ENCODE measurements around the gene TUBGCP3. TPM values are rescaled to one million over a fixed set of nuclear protein-coding genes. Genes with fewer than 3 reads are reported as not detected.

The TUBGCP3 gene
- polyA plus RNA-seq, 6 donors from 2014 or later, result 13.3 to 24.4 (median 16.5) TPM

DNA sequence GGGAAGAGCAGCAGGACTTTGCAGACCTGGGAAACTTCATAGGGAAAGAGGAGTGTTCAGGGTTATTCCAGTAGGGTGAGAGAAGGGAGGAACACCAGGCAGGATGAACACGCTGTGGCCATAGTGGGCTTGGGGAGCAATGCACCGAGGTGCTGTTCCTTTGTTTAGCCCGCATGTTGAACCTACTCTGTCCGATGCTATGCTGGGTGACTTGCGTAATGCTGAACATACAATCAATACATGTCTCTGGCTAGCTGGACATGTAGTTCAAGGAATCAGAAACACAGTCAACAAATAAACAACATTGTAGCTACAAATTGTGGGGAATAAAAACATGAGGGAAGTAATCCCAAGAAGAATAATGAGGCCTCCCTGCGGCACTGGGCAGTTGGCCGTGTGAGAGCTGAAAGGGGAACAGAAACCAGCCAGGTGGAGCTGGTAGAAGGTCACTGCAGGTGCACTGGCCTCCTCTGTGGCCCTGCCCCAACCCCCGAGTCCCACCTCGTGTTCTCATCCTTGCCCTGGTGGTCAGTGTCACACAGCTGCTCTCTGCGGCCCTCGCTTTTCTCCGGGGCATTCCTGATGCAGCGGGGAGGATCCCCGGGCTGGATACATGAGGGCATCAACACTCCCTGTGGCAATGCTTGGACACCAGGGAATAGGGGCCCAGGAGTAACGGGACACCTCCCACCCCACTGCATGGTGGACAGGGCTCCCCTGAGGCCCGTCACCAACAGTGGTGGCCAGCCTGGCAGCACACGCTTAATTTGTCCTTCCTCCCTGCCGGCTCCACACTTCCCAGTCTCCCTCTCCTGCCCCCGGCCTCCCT lies 36.9 kb upstream of the TUBGCP3 start:
- Mint-ChIP-seq H3K4me3 (no peak overlapping the region), H3K9me3 (no peaks in the 10 kb centered on the region), H3K4me1 (peaks cover 12 to 23% (median 17%) of the 10 kb centered on the region in 3 donors), H3K36me3 (no peaks in the 10 kb centered on the region), H3K27me3 (peaks cover 5 to 20% (median 19%) of the 10 kb centered on the region in 3 donors), H3K27ac (peak overlapping the region in 1 of 6 donors; percentile 37)
- ATAC-seq (ENCODE audit: low read depth in 2 of 2) (no peak), DNase-seq (no peak)

DNA sequence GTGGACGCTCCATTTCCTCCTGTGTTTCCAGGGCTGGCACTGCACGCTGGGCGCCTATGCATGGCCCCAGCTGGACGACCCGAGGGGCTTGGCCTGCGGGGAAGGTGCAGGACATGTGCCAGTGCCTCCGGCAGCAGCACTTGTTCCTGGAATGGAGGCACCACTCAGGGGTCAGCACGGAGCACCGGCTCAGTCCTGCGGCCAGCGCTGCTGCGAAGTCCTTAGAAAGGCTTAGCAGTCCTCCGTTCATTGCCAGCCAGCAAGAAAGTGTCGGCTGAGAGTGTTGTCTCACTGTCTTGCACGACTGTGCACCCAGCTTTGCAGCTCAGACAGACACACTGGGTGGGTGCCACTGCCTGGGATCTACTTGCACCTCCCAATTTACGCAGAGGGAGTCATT lies 36.1 kb upstream of the TUBGCP3 start:
- no peaks in the 10 kb centered on the region for H3K36me3 Mint-ChIP-seq
- no peak overlapping the region for H3K4me3 Mint-ChIP-seq
- H3K9me3 Mint-ChIP-seq, result no peaks in the 10 kb centered on the region
- peaks cover 12 to 23% (median 17%) of the 10 kb centered on the region in 3 donors for H3K4me1 Mint-ChIP-seq
- H3K27me3 Mint-ChIP-seq, result peaks cover under 1 to 22% (median 21%) of the 10 kb centered on the region in 3 donors
- ATAC-seq (ENCODE audit: low read depth in 2 of 2) (no peak), DNase-seq (no peak)
- H3K27ac Mint-ChIP-seq, result no peak overlapping the region

DNA sequence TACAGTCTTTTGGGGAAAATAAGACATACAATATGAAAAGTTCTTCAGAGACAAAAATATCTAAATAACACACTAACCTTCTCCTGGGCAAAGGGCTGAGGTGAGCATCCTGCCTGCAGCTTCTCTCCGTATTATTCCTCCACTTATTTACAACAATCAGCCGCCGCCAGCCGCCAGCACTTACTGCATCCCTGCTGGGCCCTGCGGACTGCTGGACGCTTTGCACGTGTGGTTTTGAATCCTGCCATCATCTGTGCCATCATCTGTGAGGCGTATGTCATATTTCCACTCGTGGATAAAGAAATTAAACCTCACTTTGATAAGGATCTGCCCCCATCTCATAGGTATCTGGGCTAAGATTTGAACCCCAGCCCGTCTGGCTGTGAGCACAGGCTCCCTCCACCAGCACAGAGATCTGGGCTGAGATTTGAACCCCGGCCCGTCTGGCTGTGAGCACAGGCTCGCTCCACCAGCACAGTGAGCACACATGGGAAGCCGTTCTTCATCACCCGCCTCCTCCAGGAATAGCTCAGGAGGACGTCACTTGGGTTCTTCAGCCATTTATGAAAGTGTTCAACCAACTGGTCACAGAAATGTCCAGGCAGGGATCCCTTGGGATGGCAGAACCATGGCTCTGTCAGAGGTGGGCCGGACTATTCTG lies 35.2 kb upstream of the TUBGCP3 start:
- ATAC-seq (ENCODE audit: low read depth in 2 of 2) (no peak), DNase-seq (no peak)
- Mint-ChIP-seq H3K27ac (peak overlapping the region in 1 of 6 donors; percentile 60), H3K36me3 (no peaks in the 10 kb centered on the region), H3K27me3 (peaks cover 0 to 26% (median 22%) of the 10 kb centered on the region in 3 donors), H3K9me3 (no peaks in the 10 kb centered on the region), H3K4me1 (peaks cover 12 to 23% (median 17%) of the 10 kb centered on the region in 3 donors), H3K4me3 (no peak overlapping the region)

DNA sequence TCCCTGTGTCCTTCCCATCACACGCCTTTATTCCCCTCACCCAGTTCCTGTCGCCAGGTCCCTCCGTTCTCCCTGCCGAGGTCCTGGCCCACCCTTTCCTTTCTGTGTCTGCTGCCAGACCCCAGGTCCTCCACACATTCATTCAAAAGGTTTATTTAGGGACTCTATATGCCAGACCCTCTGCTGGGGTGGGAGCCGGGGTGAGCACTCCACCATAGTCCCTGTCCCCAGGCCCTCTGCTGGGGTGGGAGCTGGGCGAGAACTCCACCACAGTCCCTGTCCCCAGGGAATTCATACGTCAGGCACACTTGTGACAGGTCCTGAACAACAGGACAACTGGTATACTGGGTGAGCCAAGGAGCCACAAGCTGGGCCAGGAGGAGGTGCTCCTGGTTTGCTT lies 34.4 kb upstream of the TUBGCP3 start:
- H3K4me3 Mint-ChIP-seq, result no peak overlapping the region

DNA sequence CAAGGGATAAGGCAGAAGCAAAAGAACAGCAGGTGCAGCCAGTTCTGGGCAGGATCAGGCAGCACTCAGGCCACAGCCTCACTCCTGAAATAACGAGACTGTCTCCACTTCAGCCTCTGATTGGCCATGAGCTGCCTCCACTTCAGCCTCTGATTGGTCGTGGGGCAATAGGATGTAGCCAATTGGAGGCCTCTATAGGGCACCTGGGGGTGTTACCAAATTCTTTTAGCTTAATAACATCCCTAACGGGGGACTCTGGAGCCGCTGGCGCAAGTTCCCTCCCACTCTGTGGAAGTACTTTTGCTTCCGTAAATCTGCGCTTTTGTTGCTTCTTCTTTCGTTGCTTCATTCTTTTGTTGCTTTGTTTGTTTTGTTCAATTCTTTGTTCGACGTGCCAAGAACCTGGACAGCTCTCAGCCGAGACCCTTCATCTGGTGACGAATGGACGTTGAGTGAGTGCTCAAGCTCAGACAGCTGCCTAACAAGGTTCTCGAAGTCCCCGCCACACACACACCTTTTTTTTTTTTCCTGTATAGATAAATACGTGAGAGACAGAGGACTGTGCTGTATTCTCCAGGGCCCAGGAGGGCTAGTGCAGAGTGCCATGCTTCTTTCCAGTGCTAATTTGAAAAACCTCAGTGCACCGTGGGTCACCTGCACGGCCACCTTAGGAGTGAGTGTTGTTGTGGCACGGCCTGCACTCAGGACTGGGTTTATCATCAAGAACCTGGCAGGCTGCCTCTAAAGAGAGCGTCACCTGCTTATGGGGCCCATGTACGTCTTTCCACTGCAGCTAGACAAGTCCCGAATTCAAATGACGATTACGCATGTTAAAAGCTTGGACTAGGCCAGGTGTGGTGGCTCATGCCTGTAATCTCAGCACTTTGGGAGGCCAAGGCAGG lies 32.0 kb upstream of the TUBGCP3 start:
- Mint-ChIP-seq H3K27ac (no peak overlapping the region), H3K36me3 (no peaks in the 10 kb centered on the region), H3K4me3 (peak overlapping the region in 4 of 8 donors; percentile 6 to 86 (median 64)), H3K27me3 (peaks cover 0 to 40% (median 35%) of the 10 kb centered on the region in 3 donors), H3K4me1 (peaks cover under 1 to 6% (median 4%) of the 10 kb centered on the region in 3 donors), H3K9me3 (no peaks in the 10 kb centered on the region)
- ATAC-seq (ENCODE audit: low read depth in 2 of 2) (peak in 1 of 2 donors; percentile 71), DNase-seq (peak; percentile 28)

More for the DNA sequence above, 34.4 kb upstream of the TUBGCP3 start:
- H3K27me3 Mint-ChIP-seq, result peaks cover 0 to 27% (median 22%) of the 10 kb centered on the region in 3 donors
- DNase-seq, result no peak
- peak overlapping the region in 2 of 6 donors; percentile 39 to 71 for H3K27ac Mint-ChIP-seq
- ATAC-seq (ENCODE audit: low read depth in 2 of 2), result no peak
- no peaks in the 10 kb centered on the region for H3K9me3 Mint-ChIP-seq
- H3K4me1 Mint-ChIP-seq, result peaks cover 12 to 23% (median 17%) of the 10 kb centered on the region in 3 donors
- no peaks in the 10 kb centered on the region for H3K36me3 Mint-ChIP-seq

DNA sequence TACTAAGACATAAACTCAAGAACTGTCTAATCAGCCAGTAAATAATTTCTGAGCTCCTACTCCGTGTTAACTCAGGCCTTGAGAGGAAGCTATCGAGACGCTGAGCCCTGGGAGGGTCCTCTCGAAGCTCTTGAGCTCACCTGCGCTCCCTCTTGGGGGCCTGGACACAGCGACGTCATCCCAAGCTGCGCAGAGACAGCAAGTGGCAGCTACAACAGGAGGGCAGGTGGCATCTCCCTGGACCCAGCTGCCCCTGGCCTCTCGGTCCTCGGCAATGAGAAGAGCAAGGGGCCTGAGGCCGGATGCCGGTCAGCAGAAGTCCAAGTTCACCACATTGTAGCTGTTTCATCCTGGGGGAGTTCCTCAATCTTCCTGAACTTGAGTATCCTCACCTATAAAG lies 30.5 kb upstream of the TUBGCP3 start:
- DNase-seq (no peak), ATAC-seq (ENCODE audit: low read depth in 2 of 2) (no peak)
- Mint-ChIP-seq H3K9me3 (no peaks in the 10 kb centered on the region), H3K27me3 (peaks cover 0 to 44% (median 36%) of the 10 kb centered on the region in 3 donors), H3K36me3 (no peaks in the 10 kb centered on the region), H3K4me1 (peaks cover 6 to 11% (median 11%) of the 10 kb centered on the region in 3 donors), H3K4me3 (no peak overlapping the region), H3K27ac (peak overlapping the region in 1 of 6 donors; percentile 47)

DNA sequence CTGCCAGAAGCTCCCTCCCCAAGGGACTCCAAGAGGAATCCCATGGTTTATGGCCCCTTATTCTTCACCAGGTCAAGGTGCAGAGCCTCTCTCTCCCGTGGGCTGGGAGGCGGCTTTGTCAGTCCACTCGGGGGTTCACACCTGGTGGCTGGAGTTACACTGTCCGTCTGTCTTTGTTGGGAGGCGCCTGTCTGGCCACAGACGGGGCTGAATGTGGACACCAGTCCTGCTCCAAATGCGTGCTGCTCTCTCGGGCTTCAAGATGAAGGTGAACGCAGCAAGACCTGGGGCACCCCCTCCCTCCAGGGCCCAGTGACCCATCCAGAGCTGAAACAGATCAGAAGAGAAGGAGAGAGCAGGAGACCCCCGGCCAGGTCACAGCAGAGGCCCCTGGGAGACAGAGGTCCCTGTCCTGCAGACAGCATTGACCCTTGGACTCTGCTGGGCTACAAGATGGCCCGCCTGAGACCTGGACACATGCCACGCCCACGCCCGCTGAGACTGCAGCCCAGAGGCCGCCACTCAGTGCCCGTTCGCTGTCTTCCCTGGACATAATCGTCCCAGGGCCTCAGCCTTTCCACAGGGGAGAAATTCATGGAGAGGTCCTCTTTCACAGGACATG lies 29.9 kb upstream of the TUBGCP3 start:
- H3K9me3 Mint-ChIP-seq, result no peaks in the 10 kb centered on the region
- no peak for DNase-seq
- no peak overlapping the region for H3K27ac Mint-ChIP-seq
- H3K4me1 Mint-ChIP-seq, result peaks cover 6 to 11% (median 11%) of the 10 kb centered on the region in 3 donors
- no peak overlapping the region for H3K4me3 Mint-ChIP-seq
- H3K27me3 Mint-ChIP-seq, result peaks cover 0 to 44% (median 30%) of the 10 kb centered on the region in 3 donors
- no peak for ATAC-seq (ENCODE audit: low read depth in 2 of 2)
- H3K36me3 Mint-ChIP-seq, result no peaks in the 10 kb centered on the region

DNA sequence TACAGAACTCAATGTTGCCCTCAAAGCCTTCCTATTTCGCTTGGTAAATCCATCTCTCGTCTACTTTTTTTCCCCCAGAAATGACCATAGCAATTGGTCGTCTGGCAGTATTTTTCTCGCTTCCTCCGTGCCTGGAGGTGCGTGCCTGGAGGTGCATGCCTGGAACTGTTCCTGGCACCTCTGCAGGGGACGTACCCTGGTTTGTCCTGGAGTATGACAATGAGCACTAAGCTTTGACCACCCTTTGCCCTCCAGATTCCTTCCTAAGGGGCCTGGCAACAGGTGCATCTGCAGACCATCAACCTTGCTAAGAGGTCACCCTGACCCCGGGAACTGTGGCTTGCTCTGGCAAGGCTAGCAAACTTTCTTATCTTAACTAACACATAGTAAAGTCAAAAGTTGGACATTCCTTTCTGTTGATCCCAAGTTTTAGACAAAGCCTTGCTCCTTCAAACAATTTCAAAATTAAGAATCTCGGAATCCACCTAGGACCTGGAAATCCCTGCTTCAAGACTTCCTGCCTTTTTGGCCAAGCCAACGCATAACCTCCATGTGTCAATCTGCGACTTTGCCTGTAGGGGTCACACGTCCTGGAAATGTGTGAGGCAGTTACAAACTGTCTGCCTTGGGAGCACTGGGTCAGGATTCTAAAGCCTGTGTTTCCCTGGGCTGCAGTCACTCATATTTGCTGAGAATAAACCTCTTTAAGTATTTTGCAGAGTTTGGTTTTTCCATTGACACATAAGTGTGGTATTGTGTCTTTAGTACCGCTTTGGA lies 28.8 kb upstream of the TUBGCP3 start:
- Mint-ChIP-seq H3K36me3 (no peaks in the 10 kb centered on the region), H3K27me3 (peaks cover 2 to 43% (median 22%) of the 10 kb centered on the region in 3 donors), H3K4me1 (peaks cover 6 to 11% (median 11%) of the 10 kb centered on the region in 3 donors), H3K9me3 (no peaks in the 10 kb centered on the region), H3K4me3 (no peak overlapping the region), H3K27ac (peak overlapping the region in 1 of 6 donors; percentile 53)
- no peak for ATAC-seq (ENCODE audit: low read depth in 2 of 2)
- no peak for DNase-seq

DNA sequence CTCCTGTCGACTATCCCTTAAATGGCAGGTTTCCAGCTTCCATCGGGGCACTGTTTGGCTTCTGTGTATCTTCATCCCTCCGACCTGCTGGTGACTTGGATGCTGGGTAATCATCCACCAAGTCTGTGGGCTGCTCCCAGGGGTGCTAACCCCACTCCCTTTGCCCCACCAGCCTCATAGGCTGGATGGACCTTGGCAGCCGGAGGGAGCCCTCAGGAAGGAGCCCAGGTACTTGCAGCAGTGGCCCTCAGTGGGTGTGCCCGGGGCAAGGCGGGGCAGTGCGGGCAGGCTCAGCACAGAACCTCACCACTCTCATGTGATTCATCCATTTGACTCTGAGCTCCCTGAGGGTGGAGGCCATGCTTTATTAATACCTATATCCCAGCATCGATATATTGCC lies 27.4 kb upstream of the TUBGCP3 start:
- H3K27me3 Mint-ChIP-seq, result peaks cover 5 to 45% (median 23%) of the 10 kb centered on the region in 3 donors
- peaks cover 6 to 11% (median 11%) of the 10 kb centered on the region in 3 donors for H3K4me1 Mint-ChIP-seq
- H3K4me3 Mint-ChIP-seq, result no peak overlapping the region
- no peak overlapping the region for H3K27ac Mint-ChIP-seq
- H3K36me3 Mint-ChIP-seq, result no peaks in the 10 kb centered on the region
- H3K9me3 Mint-ChIP-seq, result no peaks in the 10 kb centered on the region
- DNase-seq (no peak), ATAC-seq (ENCODE audit: low read depth in 2 of 2) (no peak)

DNA sequence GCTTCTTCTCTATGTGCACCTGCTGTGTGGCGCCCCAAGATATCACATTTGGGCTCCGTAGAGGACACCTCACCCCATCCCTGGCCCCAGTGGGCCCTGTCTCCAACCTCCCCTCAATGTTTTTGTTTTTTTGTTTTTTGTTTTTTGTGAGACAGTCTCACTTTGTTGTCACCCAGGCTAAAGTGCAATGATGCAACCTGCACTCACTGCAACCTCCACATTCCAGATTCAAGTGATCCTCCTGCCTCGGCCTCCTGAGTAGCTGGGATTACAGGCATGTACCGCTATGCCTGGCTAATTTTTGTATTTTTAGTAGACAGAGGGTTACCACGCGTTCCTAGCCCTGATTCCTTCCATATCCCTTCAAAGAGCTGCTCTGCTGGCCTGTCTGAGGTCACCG lies 26.9 kb upstream of the TUBGCP3 start:
- Mint-ChIP-seq H3K4me3 (no peak overlapping the region), H3K36me3 (no peaks in the 10 kb centered on the region), H3K4me1 (peaks cover 6 to 11% (median 11%) of the 10 kb centered on the region in 3 donors), H3K9me3 (no peaks in the 10 kb centered on the region), H3K27ac (peak overlapping the region in 1 of 6 donors; percentile 51), H3K27me3 (peaks cover 9 to 45% (median 23%) of the 10 kb centered on the region in 3 donors)
- no peak for DNase-seq
- no peak for ATAC-seq (ENCODE audit: low read depth in 2 of 2)

DNA sequence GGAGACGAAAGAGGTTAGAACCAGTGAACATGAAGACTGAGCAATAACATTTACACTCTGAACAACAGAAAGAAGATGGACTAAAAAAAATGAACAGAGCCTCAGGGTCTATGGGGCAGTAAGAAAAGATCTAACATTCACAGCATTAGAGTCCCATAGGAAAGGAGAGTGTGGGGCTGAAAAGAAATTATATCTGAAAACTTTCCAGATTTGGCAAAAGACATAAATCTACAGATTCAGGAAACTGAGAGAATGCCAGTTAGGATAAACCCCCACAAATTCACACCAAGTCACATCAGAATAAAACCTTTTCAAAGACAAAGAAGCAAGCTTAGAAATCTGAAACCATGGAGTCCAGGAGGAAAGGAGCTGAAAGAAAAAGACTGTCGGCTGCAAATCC lies 20.3 kb upstream of the TUBGCP3 start:
- H3K27ac Mint-ChIP-seq, result no peak overlapping the region
- no peaks in the 10 kb centered on the region for H3K36me3 Mint-ChIP-seq
- no peak overlapping the region for H3K4me3 Mint-ChIP-seq
- H3K27me3 Mint-ChIP-seq, result peaks cover 28 to 30% (median 28%) of the 10 kb centered on the region in 3 donors
- H3K9me3 Mint-ChIP-seq, result no peaks in the 10 kb centered on the region
- ATAC-seq (ENCODE audit: low read depth in 2 of 2) (no peak), DNase-seq (no peak)
- peaks cover 4 to 9% (median 5%) of the 10 kb centered on the region in 3 donors for H3K4me1 Mint-ChIP-seq

Data from naive B cell (primary cell).